ENCODE results near the gene C18orf63. TPM values are rescaled to one million over a fixed set of nuclear protein-coding genes. Genes with fewer than 3 reads are reported as not detected.

Gene C18orf63
- total and polyA plus RNA-seq, 4 donors, result not detected

DNA sequence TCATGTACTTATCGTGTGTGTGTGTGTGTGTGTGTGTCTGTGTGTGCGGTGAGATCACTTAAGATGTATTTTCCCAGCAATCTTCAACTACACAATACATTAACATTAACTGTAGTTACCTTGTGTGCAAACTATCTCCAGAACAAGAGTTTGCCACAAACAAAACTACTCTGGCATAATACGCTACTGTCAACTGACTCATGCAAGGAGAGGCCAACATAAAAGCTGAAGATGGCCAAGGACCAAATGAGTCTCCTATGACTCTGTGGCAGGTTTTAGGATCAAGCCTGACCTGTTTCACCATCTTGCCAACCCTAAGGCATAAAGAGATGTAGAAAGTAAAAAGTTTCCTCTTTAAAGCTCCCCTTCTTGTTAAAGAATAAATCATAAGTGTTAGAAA, 44.0 kb upstream of the C18orf63 start:
- WGBS, result 87% methylated on average over 3 of the region's 3 CpGs
- Histone ChIP-seq H3K9ac (ENCODE audit: low read depth in 1 of 2, low read length in 2 of 2) (no peak overlapping the region), H3K27me3 (ENCODE audit: control insufficient read depth in 4 of 4, insufficient read depth in 4 of 4, low read length in 3 of 4) (no peaks in the 10 kb centered on the region), H3K4me3 (ENCODE audit: low read depth in 1 of 3, low read length in 3 of 3) (no peak overlapping the region), H3K27ac (ENCODE audit: low read depth in 1 of 2, low read length in 2 of 2) (no peak overlapping the region), H3K36me3 (ENCODE audit: control insufficient read depth in 4 of 4, insufficient read depth in 3 of 4, low read depth in 1 of 4, low read length in 3 of 4) (peaks cover 0 to 13% (median 8%) of the 10 kb centered on the region in 4 donors), H3K4me1 (ENCODE audit: control insufficient read depth in 4 of 4, insufficient read depth in 4 of 4, low read length in 3 of 4) (peaks cover 18 to 87% (median 81%) of the 10 kb centered on the region in 4 donors), H3K9me3 (ENCODE audit: control insufficient read depth in 4 of 4, low read length in 3 of 4) (no peaks in the 10 kb centered on the region)
- no peak for DNase-seq (ENCODE audit: low spot score)
- TF ChIP-seq, protein P1, sequence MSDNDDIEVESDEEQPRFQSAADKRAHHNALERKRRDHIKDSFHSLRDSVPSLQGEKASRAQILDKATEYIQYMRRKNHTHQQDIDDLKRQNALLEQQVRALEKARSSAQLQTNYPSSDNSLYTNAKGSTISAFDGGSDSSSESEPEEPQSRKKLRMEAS (IDR thresholded peaks at IDR 0.05), result no peak
- no peak for TF ChIP-seq FOXA2 (IDR thresholded peaks at IDR 0.05)
- TF ChIP-seq, protein P2, sequence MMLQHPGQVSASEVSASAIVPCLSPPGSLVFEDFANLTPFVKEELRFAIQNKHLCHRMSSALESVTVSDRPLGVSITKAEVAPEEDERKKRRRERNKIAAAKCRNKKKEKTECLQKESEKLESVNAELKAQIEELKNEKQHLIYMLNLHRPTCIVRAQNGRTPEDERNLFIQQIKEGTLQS (IDR thresholded peaks at IDR 0.05), result no peak
- TF ChIP-seq EGR1 (IDR thresholded peaks at IDR 0.05; ENCODE audit: low read depth in 2 of 2), result no peak
- no peak for TF ChIP-seq FOXA1 (IDR thresholded peaks at IDR 0.05)
- TF ChIP-seq, protein P3, sequence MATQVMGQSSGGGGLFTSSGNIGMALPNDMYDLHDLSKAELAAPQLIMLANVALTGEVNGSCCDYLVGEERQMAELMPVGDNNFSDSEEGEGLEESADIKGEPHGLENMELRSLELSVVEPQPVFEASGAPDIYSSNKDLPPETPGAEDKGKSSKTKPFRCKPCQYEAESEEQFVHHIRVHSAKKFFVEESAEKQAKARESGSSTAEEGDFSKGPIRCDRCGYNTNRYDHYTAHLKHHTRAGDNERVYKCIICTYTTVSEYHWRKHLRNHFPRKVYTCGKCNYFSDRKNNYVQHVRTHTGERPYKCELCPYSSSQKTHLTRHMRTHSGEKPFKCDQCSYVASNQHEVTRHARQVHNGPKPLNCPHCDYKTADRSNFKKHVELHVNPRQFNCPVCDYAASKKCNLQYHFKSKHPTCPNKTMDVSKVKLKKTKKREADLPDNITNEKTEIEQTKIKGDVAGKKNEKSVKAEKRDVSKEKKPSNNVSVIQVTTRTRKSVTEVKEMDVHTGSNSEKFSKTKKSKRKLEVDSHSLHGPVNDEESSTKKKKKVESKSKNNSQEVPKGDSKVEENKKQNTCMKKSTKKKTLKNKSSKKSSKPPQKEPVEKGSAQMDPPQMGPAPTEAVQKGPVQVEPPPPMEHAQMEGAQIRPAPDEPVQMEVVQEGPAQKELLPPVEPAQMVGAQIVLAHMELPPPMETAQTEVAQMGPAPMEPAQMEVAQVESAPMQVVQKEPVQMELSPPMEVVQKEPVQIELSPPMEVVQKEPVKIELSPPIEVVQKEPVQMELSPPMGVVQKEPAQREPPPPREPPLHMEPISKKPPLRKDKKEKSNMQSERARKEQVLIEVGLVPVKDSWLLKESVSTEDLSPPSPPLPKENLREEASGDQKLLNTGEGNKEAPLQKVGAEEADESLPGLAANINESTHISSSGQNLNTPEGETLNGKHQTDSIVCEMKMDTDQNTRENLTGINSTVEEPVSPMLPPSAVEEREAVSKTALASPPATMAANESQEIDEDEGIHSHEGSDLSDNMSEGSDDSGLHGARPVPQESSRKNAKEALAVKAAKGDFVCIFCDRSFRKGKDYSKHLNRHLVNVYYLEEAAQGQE (IDR thresholded peaks at IDR 0.05), result no peak
- TF ChIP-seq TAF1 (conservative IDR thresholded peaks at IDR 0.05), result no peak
- TF ChIP-seq YY1 (IDR thresholded peaks at IDR 0.05), result no peak
- no peak for TF ChIP-seq NR2F2 (IDR thresholded peaks at IDR 0.05)
- TF ChIP-seq, protein P4, sequence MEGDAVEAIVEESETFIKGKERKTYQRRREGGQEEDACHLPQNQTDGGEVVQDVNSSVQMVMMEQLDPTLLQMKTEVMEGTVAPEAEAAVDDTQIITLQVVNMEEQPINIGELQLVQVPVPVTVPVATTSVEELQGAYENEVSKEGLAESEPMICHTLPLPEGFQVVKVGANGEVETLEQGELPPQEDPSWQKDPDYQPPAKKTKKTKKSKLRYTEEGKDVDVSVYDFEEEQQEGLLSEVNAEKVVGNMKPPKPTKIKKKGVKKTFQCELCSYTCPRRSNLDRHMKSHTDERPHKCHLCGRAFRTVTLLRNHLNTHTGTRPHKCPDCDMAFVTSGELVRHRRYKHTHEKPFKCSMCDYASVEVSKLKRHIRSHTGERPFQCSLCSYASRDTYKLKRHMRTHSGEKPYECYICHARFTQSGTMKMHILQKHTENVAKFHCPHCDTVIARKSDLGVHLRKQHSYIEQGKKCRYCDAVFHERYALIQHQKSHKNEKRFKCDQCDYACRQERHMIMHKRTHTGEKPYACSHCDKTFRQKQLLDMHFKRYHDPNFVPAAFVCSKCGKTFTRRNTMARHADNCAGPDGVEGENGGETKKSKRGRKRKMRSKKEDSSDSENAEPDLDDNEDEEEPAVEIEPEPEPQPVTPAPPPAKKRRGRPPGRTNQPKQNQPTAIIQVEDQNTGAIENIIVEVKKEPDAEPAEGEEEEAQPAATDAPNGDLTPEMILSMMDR (IDR thresholded peaks at IDR 0.05; ENCODE audit: low read depth, low read length, missing input control), result no peak
- TF ChIP-seq GABPA (IDR thresholded peaks at IDR 0.05 in 1 of 2, conservative IDR thresholded peaks at IDR 0.05 in 1 of 2), result no peak
- TF ChIP-seq HNF4A (conservative IDR thresholded peaks at IDR 0.05), result no peak
- no peak for TF ChIP-seq JUND (IDR thresholded peaks at IDR 0.05)
- TF ChIP-seq, protein P5, sequence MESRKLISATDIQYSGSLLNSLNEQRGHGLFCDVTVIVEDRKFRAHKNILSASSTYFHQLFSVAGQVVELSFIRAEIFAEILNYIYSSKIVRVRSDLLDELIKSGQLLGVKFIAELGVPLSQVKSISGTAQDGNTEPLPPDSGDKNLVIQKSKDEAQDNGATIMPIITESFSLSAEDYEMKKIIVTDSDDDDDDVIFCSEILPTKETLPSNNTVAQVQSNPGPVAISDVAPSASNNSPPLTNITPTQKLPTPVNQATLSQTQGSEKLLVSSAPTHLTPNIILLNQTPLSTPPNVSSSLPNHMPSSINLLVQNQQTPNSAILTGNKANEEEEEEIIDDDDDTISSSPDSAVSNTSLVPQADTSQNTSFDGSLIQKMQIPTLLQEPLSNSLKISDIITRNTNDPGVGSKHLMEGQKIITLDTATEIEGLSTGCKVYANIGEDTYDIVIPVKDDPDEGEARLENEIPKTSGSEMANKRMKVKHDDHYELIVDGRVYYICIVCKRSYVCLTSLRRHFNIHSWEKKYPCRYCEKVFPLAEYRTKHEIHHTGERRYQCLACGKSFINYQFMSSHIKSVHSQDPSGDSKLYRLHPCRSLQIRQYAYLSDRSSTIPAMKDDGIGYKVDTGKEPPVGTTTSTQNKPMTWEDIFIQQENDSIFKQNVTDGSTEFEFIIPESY (IDR thresholded peaks at IDR 0.05), result no peak
- no peak for TF ChIP-seq HNF4G (IDR thresholded peaks at IDR 0.05)

DNA sequence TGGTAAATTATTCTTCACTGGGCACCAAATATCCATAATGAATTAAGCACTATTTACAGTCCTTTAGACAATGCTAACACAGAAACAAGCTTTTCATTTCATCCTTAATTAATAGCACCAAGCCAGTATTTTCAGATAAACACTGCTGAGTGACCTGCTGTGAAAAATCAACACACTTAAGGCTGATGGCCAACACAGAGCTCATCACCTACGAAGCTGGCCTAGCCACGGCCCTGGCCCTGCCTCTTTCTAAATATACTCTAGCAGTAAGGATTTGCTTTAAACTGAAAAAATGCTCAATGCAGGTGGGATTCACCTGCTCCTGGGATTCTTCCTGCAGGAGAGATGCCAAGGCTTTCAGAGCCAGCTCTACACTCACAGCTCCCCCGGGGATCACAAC, 42.2 kb upstream of the C18orf63 start:
- Histone ChIP-seq H3K27ac (ENCODE audit: low read depth in 1 of 2, low read length in 2 of 2) (peak overlapping the region in 1 of 2 donors; percentile 17), H3K4me1 (ENCODE audit: control insufficient read depth in 4 of 4, insufficient read depth in 4 of 4, low read length in 3 of 4) (peaks cover 16 to 92% (median 89%) of the 10 kb centered on the region in 4 donors)

More for the DNA sequence above, 42.2 kb upstream of the C18orf63 start:
- Histone ChIP-seq H3K9ac (ENCODE audit: low read depth in 1 of 2, low read length in 2 of 2) (no peak overlapping the region), H3K9me3 (ENCODE audit: control insufficient read depth in 4 of 4, low read length in 3 of 4) (no peaks in the 10 kb centered on the region), H3K27me3 (ENCODE audit: control insufficient read depth in 4 of 4, insufficient read depth in 4 of 4, low read length in 3 of 4) (no peaks in the 10 kb centered on the region), H3K36me3 (ENCODE audit: control insufficient read depth in 4 of 4, insufficient read depth in 3 of 4, low read depth in 1 of 4, low read length in 3 of 4) (peaks cover 0 to 13% (median 8%) of the 10 kb centered on the region in 4 donors), H3K4me3 (ENCODE audit: low read depth in 1 of 3, low read length in 3 of 3) (no peak overlapping the region)
- DNase-seq (ENCODE audit: low spot score), result no peak
- 52% methylated on average over 3 of the region's 3 CpGs for WGBS
- TF ChIP-seq JUND (IDR thresholded peaks at IDR 0.05) (no peak), RXRA (IDR thresholded peaks at IDR 0.05) (no peak), FOXA1 (IDR thresholded peaks at IDR 0.05) (no peak), FOXA2 (IDR thresholded peaks at IDR 0.05) (no peak), EGR1 (IDR thresholded peaks at IDR 0.05; ENCODE audit: low read depth in 2 of 2) (no peak), HNF4A (conservative IDR thresholded peaks at IDR 0.05) (no peak)
- TF ChIP-seq, protein P3 (IDR thresholded peaks at IDR 0.05), result no peak
- TF ChIP-seq, protein P4 (IDR thresholded peaks at IDR 0.05; ENCODE audit: low read depth, low read length, missing input control), result no peak

All from liver (tissue), 9 donors.